Smooth muscle cell (in vitro differentiated cells): ENCODE measurements around the gene SPOPL. TPM values are rescaled to one million over a fixed set of nuclear protein-coding genes. Genes with fewer than 3 reads are reported as not detected.

Source experiments
- DNase-seq: peaks from one replicate; lab custom pipeline; 2025; ENCODE audit not compliant: unreplicated experiment; lab: John Stamatoyannopoulos, UW
- H2AFZ ChIP-seq: fragments of 200-600 bp; sonication (generic); 2 replicates; pipeline ENCODE4 v1.6.0; 2016; ENCODE audit warnings: antibody characterized with exemption, low read depth, mild to moderate bottlenecking
- H3F3A ChIP-seq: fragments of 200-600 bp; sonication (generic); 2 replicates; pipeline ENCODE4 v1.6.0; 2017; ENCODE audit warnings: antibody characterized with exemption, low read depth
- H3K27ac ChIP-seq: fragments of 200-600 bp; sonication (generic); 2 replicates; pipeline ENCODE4 v1.5.1; 2016; ENCODE audit warnings: low read depth, mild to moderate bottlenecking
- H3K27me3 ChIP-seq: fragments of 200-600 bp; sonication (generic); 2 replicates; pipeline ENCODE4 v1.6.1; 2016; ENCODE audit warnings: low read depth, mild to moderate bottlenecking
- H3K36me3 ChIP-seq: fragments of 200-600 bp; sonication (generic); 2 replicates; pipeline ENCODE4 v1.5.1; 2016; ENCODE audit warnings: low read depth
- H3K4me1 ChIP-seq: fragments of 200-600 bp; sonication (generic); 2 replicates; pipeline ENCODE4 v1.5.1; 2016; ENCODE audit warnings: low read depth
- H3K4me2 ChIP-seq: fragments of 200-600 bp; sonication (generic); 2 replicates; pipeline ENCODE4 v1.6.0; 2016; ENCODE audit warnings: mild to moderate bottlenecking
- H3K4me3 ChIP-seq: fragments of 200-600 bp; sonication (generic); 2 replicates; pipeline ENCODE4 v1.5.1; 2016; ENCODE audit warnings: mild to moderate bottlenecking
- H3K79me2 ChIP-seq: fragments of 200-600 bp; sonication (generic); 2 replicates; pipeline ENCODE4 v1.6.0; 2016; ENCODE audit warnings: low read depth, mild to moderate bottlenecking
- H3K9ac ChIP-seq: fragments of 200-600 bp; sonication (generic); 2 replicates; pipeline ENCODE4 v1.6.0; 2016; ENCODE audit warnings: low read depth
- H3K9me3 ChIP-seq: fragments of 200-600 bp; sonication (generic); replicated peaks from 2 replicates; pipeline ENCODE4 v1.5.1; 2016; ENCODE audit warnings: low read depth
- H4K20me1 ChIP-seq: fragments of 200-600 bp; sonication (generic); 2 replicates; pipeline ENCODE4 v1.6.0; 2016; ENCODE audit warnings: low read depth
- WGBS: methylation state at CpG from one replicate; pipeline ENCODE4 v1.1.7; 2016; ENCODE audit warnings: low lambda C conversion rate; 5-methylcytosine and 5-hydroxymethylcytosine counted together
- polyA plus RNA-seq: library from polyadenylated mRNA; unstranded; fragments of >200 nt; fragmentation: Nextera tagmentation; extraction: Ambion mirVana; gene quantifications from 2 replicates; pipeline ENCODE4 v1.2.1, GENCODE V29; 2016
- total RNA-seq: library from RNA; depleted of rRNA; stranded (reverse); fragments of >200 nt; gene quantifications from 2 replicates; pipeline ENCODE4 v1.2.3, GENCODE V29; 2014
- TF ChIP-seq, protein P1 (sequence below): fragments of 200-600 bp; sonication (generic); IDR thresholded peaks from 2 replicates; pipeline ENCODE4 v1.5.1; 2017; ENCODE audit warnings: borderline replicate concordance, mild to moderate bottlenecking, antibody characterized with exemption; ENCODE audit not compliant: insufficient read depth, poor library complexity, severe bottlenecking

The SPOPL gene
- total and polyA plus RNA-seq, 2 experiments from 2014 or later = 3.7 to 27.7 TPM

DNA sequence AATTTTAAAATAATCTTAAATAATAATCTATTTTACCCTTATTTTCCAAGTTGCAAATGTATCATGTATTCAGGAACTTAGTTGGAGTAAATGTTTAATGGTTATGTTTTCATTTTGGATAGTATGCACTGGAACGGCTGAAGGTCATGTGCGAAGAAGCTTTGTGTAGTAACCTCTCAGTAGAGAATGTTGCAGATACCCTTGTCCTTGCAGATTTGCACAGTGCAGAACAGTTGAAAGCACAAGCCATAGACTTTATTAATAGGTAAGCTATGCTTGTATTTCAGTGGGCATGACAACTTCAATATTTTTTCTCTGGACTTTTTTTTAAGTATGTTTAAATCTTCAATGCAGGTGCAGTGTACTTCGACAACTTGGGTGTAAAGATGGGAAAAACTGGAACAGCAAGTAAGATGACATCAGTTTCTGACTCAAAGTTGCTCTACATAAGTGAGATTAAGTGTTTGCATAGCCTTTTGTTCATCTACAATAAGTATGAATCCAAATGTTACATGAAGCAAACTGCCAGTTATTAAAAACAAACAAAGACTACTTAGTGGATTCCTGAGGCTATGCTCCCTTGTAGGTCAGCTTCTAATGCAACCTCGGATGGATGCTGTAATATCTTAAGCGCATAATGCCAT, 63.1 kb downstream of the SPOPL start:
- Histone ChIP-seq H3F3A (no peaks in the 10 kb centered on the region), H3K79me2 (no peaks in the 10 kb centered on the region), H3K4me1 (no peaks in the 10 kb centered on the region), H3K36me3 (peaks cover 20% of the 10 kb centered on the region), H3K9ac (no peak overlapping the region), H3K4me2 (no peak overlapping the region), H3K27ac (peak overlapping the region; percentile 68), H3K27me3 (no peaks in the 10 kb centered on the region), H4K20me1 (no peaks in the 10 kb centered on the region), H3K4me3 (no peak overlapping the region), H2AFZ (no peak overlapping the region), H3K9me3 (no peaks in the 10 kb centered on the region)
- WGBS = 82% methylated on average over 5 of the region's 5 CpGs
- DNase-seq = no peak
- TF ChIP-seq, protein P1, sequence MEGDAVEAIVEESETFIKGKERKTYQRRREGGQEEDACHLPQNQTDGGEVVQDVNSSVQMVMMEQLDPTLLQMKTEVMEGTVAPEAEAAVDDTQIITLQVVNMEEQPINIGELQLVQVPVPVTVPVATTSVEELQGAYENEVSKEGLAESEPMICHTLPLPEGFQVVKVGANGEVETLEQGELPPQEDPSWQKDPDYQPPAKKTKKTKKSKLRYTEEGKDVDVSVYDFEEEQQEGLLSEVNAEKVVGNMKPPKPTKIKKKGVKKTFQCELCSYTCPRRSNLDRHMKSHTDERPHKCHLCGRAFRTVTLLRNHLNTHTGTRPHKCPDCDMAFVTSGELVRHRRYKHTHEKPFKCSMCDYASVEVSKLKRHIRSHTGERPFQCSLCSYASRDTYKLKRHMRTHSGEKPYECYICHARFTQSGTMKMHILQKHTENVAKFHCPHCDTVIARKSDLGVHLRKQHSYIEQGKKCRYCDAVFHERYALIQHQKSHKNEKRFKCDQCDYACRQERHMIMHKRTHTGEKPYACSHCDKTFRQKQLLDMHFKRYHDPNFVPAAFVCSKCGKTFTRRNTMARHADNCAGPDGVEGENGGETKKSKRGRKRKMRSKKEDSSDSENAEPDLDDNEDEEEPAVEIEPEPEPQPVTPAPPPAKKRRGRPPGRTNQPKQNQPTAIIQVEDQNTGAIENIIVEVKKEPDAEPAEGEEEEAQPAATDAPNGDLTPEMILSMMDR = no peak

DNA sequence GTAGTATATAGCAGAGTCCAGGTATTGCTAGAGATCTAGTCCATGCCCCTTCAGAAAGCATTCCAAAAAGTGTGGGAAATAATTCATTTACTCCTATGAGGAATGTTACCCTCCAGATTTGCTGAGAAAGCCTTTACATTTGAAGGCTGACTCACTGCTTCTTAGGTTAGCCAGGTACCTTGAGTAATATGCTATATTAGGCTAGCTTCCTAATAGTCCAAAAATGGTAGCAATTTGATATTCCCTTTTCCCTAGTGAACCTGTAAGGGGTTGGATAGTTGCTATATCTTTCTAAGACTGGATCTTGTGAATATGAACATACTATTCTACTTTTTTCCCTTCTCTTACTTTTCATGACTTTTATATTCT, 63.6 kb downstream of the SPOPL start:
- no peak for DNase-seq
- Histone ChIP-seq H3K4me2 (no peak overlapping the region), H3K9ac (no peak overlapping the region), H3K4me1 (no peaks in the 10 kb centered on the region), H3K27ac (peak overlapping the region; percentile 68), H3F3A (no peaks in the 10 kb centered on the region), H3K36me3 (peaks cover 19% of the 10 kb centered on the region), H3K9me3 (no peaks in the 10 kb centered on the region), H3K4me3 (no peak overlapping the region), H3K79me2 (no peaks in the 10 kb centered on the region), H4K20me1 (no peaks in the 10 kb centered on the region), H3K27me3 (no peaks in the 10 kb centered on the region), H2AFZ (no peak overlapping the region)
- TF ChIP-seq, protein P1 = no peak

- DNase-seq = no peak
- Histone ChIP-seq H3K27me3 (no peaks in the 10 kb centered on the region), H4K20me1 (no peaks in the 10 kb centered on the region), H3K4me3 (no peak overlapping the region), H3K79me2 (no peaks in the 10 kb centered on the region), H3K36me3 (peaks cover 19% of the 10 kb centered on the region), H3K9ac (no peak overlapping the region), H3K4me2 (no peak overlapping the region), H3K9me3 (no peaks in the 10 kb centered on the region), H2AFZ (no peak overlapping the region), H3F3A (no peaks in the 10 kb centered on the region), H3K4me1 (no peaks in the 10 kb centered on the region), H3K27ac (no peak overlapping the region)
- WGBS = 100% methylated on average over 2 of the region's 2 CpGs
- TF ChIP-seq, protein P1 = no peak
These were observed 70.7 kb downstream of the SPOPL start for GRCh38 chr2:138572318-138572717.

GRCh38 chr2:138577066-138577465, 75.5 kb downstream of the SPOPL start:
- TF ChIP-seq, protein P1 = no peak
- H3K4me2 ChIP-seq = no peak overlapping the region
- WGBS = 98% methylated on average over 2 of the region's 2 CpGs

More at GRCh38 chr2:138577066-138577465, 75.5 kb downstream of the SPOPL start:
- no peak overlapping the region for H3K27ac ChIP-seq
- no peak overlapping the region for H3K9ac ChIP-seq
- no peaks in the 10 kb centered on the region for H3K79me2 ChIP-seq
- DNase-seq = no peak
- H4K20me1 ChIP-seq = no peaks in the 10 kb centered on the region
- H3K4me1 ChIP-seq = no peaks in the 10 kb centered on the region
- H3K4me3 ChIP-seq = no peak overlapping the region
- H3K27me3 ChIP-seq = no peaks in the 10 kb centered on the region
- H3K36me3 ChIP-seq = peaks cover 27% of the 10 kb centered on the region
- H3K9me3 ChIP-seq = no peaks in the 10 kb centered on the region
- H2AFZ ChIP-seq = no peak overlapping the region
- no peaks in the 10 kb centered on the region for H3F3A ChIP-seq
